ENCODE data around the gene TFAP2B.

The TFAP2B gene

DNA sequence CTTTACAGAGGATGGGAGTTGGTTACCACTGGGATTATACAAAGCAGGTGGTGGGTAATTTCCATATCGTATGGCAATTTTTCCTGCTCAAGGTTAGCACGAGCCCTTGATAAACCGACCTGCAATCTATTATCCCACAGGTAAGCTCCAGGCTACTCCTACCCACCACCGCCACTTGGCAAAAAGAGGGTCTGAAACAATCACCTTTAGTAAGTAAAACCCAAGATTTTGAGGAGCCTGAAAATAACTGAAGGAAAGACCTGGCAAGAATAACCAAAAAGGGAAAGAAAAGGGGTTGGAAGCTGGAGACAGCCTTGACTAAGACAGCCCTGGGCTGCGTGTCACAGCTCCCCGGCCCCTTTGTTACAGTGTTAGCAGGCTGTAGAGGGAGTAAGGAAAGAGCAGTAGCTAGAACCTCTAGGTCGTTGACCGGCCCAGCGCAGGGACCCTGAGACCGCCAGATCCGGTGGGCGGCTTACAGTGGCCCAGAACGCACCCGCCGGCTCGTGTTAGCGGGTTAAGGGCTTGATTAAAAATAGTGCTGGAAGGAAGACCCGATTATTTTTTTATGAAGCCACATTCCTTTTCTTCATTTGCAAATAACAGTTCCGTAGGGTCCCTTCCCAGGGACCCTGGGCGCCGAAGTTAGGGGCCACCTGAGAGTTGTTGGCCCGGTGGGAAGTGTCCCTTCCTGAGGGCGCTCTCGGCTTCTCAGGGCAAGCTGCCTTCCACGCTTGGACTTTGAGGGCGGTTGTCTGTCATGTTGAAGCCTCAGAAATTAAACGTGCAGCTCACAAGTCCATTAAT, 30.5 kb downstream of the TFAP2B start:
- no peak overlapping the region for H3K14ac ChIP-seq (ENCODE audit: low read length in 2 of 2)
- WGBS = 2% methylated on average over 20 of the region's 27 CpGs
- no peak overlapping the region for H2BK15ac ChIP-seq (ENCODE audit: low read depth, poor library complexity, severe bottlenecking)

DNA sequence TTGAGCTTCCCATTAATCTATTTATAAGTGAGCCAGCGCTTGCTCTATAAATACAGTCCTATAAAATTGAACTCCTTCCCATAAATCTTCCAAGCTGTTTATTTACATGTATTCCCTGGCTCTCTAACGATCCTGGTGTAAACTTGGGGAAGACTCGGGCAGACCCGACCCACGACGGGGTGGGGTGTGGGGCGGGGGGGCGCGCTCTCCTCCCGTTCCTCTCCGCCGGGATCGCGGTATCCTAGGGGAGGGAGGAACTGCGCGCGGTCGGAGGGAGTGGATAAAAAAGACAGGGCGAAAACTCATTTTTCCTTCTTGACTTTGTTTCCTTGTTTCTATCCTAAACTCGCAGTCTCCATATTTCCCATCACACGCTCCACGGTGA, 31.1 kb downstream of the TFAP2B start:
- H3K36me3 ChIP-seq (ENCODE audit: control insufficient read depth in 1 of 2, insufficient read depth in 2 of 2, low read depth in 1 of 2, low read length in 2 of 2) = no peaks in the 10 kb centered on the region
- WGBS = 0% methylated on average over 13 of the region's 22 CpGs

More for the DNA sequence above, 30.5 kb downstream of the TFAP2B start:
- Histone ChIP-seq H2BK120ac (ENCODE audit: low read depth, low read length) (no peak overlapping the region), H2AK5ac (ENCODE audit: low read length, severe bottlenecking) (no peak overlapping the region), H3K4me2 (ENCODE audit: low read length, poor library complexity, severe bottlenecking) (peak overlapping the region; percentile 86), H3K4me3 (ENCODE audit: insufficient read depth in 1 of 2, low read depth in 1 of 2, low read length in 2 of 2) (peak overlapping the region in 1 of 2 experiments; percentile 30), H3K18ac (ENCODE audit: low read depth in 1 of 2, low read length in 2 of 2) (no peak overlapping the region), H3K9me3 (ENCODE audit: control insufficient read depth, low read length) (peaks cover 3% of the 10 kb centered on the region), H4K8ac (ENCODE audit: low read length) (no peak overlapping the region), H3K9ac (ENCODE audit: low read length) (no peak overlapping the region), H3K36me3 (ENCODE audit: control insufficient read depth in 1 of 2, insufficient read depth in 2 of 2, low read depth in 1 of 2, low read length in 2 of 2) (no peaks in the 10 kb centered on the region), H3K27me3 (ENCODE audit: control insufficient read depth in 1 of 2, insufficient read depth in 1 of 2, low read length in 2 of 2) (peaks cover 48 to 79% of the 10 kb centered on the region in 2 experiments), H2BK12ac (ENCODE audit: low read length in 2 of 2) (no peak overlapping the region), H3K23ac (ENCODE audit: low read length in 2 of 2) (no peak overlapping the region), H2AFZ (ENCODE audit: low read depth, low read length) (no peak overlapping the region), H3K27ac (ENCODE audit: low read length, poor library complexity, severe bottlenecking) (no peak overlapping the region), H2BK5ac (ENCODE audit: low read depth, low read length, poor library complexity, severe bottlenecking) (no peak overlapping the region), H3K79me1 (replicated peaks; ENCODE audit: low read length, poor library complexity, severe bottlenecking) (no peaks in the 10 kb centered on the region), H3K4ac (ENCODE audit: low read depth in 1 of 2, low read length in 2 of 2) (no peak overlapping the region), H4K91ac (ENCODE audit: low read length) (no peak overlapping the region), H3K4me1 (ENCODE audit: control insufficient read depth, insufficient read depth, low read depth, low read length) (peaks cover 20% of the 10 kb centered on the region)
- DNase-seq = no peak

GRCh38 chr6:50850223-50851048, 31.8 kb downstream of the TFAP2B start:
- 3% methylated on average over 55 of the region's 55 CpGs for WGBS
- H3K4me2 ChIP-seq (ENCODE audit: low read length, poor library complexity, severe bottlenecking) = peak overlapping the region; percentile 86
- H2AFZ ChIP-seq (ENCODE audit: low read depth, low read length) = no peak overlapping the region
- no peak overlapping the region for H2BK12ac ChIP-seq (ENCODE audit: low read length in 2 of 2)
- no peak overlapping the region for H4K8ac ChIP-seq (ENCODE audit: low read length)
- no peak overlapping the region for H2BK5ac ChIP-seq (ENCODE audit: low read depth, low read length, poor library complexity, severe bottlenecking)
- peak overlapping the region in 1 of 2 experiments; percentile 65 for H3K4me3 ChIP-seq (ENCODE audit: insufficient read depth in 1 of 2, low read depth in 1 of 2, low read length in 2 of 2)
- H3K79me1 ChIP-seq (replicated peaks; ENCODE audit: low read length, poor library complexity, severe bottlenecking) = no peaks in the 10 kb centered on the region
- peaks cover 20% of the 10 kb centered on the region for H3K4me1 ChIP-seq (ENCODE audit: control insufficient read depth, insufficient read depth, low read depth, low read length)
- H3K9me3 ChIP-seq (ENCODE audit: control insufficient read depth, low read length) = peaks cover 3% of the 10 kb centered on the region
- no peak overlapping the region for H3K4ac ChIP-seq (ENCODE audit: low read depth in 1 of 2, low read length in 2 of 2)
- no peak overlapping the region for H3K23ac ChIP-seq (ENCODE audit: low read length in 2 of 2)
- no peak overlapping the region for H3K27ac ChIP-seq (ENCODE audit: low read length, poor library complexity, severe bottlenecking)
- peaks cover 35 to 67% of the 10 kb centered on the region in 2 experiments for H3K27me3 ChIP-seq (ENCODE audit: control insufficient read depth in 1 of 2, insufficient read depth in 1 of 2, low read length in 2 of 2)
- H3K18ac ChIP-seq (ENCODE audit: low read depth in 1 of 2, low read length in 2 of 2) = no peak overlapping the region
- no peak for DNase-seq
- H3K36me3 ChIP-seq (ENCODE audit: control insufficient read depth in 1 of 2, insufficient read depth in 2 of 2, low read depth in 1 of 2, low read length in 2 of 2) = no peaks in the 10 kb centered on the region
- no peak overlapping the region for H2BK120ac ChIP-seq (ENCODE audit: low read depth, low read length)
- H2BK15ac ChIP-seq (ENCODE audit: low read depth, poor library complexity, severe bottlenecking) = no peak overlapping the region
- H2AK5ac ChIP-seq (ENCODE audit: low read length, severe bottlenecking) = no peak overlapping the region
- H3K9ac ChIP-seq (ENCODE audit: low read length) = no peak overlapping the region
- no peak overlapping the region for H3K14ac ChIP-seq (ENCODE audit: low read length in 2 of 2)
- H4K91ac ChIP-seq (ENCODE audit: low read length) = no peak overlapping the region

More for the DNA sequence above, 31.1 kb downstream of the TFAP2B start:
- H3K4me3 ChIP-seq (ENCODE audit: insufficient read depth in 1 of 2, low read depth in 1 of 2, low read length in 2 of 2) = peak overlapping the region in 1 of 2 experiments; percentile 65
- no peaks in the 10 kb centered on the region for H3K79me1 ChIP-seq (replicated peaks; ENCODE audit: low read length, poor library complexity, severe bottlenecking)
- no peak overlapping the region for H4K91ac ChIP-seq (ENCODE audit: low read length)
- H3K27ac ChIP-seq (ENCODE audit: low read length, poor library complexity, severe bottlenecking) = no peak overlapping the region
- H3K27me3 ChIP-seq (ENCODE audit: control insufficient read depth in 1 of 2, insufficient read depth in 1 of 2, low read length in 2 of 2) = peaks cover 42 to 73% of the 10 kb centered on the region in 2 experiments
- no peak overlapping the region for H2BK15ac ChIP-seq (ENCODE audit: low read depth, poor library complexity, severe bottlenecking)
- no peak overlapping the region for H3K9ac ChIP-seq (ENCODE audit: low read length)
- H2BK5ac ChIP-seq (ENCODE audit: low read depth, low read length, poor library complexity, severe bottlenecking) = no peak overlapping the region
- H3K14ac ChIP-seq (ENCODE audit: low read length in 2 of 2) = no peak overlapping the region
- no peak overlapping the region for H2AK5ac ChIP-seq (ENCODE audit: low read length, severe bottlenecking)
- no peak overlapping the region for H2BK120ac ChIP-seq (ENCODE audit: low read depth, low read length)
- H3K4me2 ChIP-seq (ENCODE audit: low read length, poor library complexity, severe bottlenecking) = peak overlapping the region; percentile 86
- H3K18ac ChIP-seq (ENCODE audit: low read depth in 1 of 2, low read length in 2 of 2) = no peak overlapping the region
- no peak for DNase-seq
- H2BK12ac ChIP-seq (ENCODE audit: low read length in 2 of 2) = no peak overlapping the region
- H3K23ac ChIP-seq (ENCODE audit: low read length in 2 of 2) = no peak overlapping the region
- no peak overlapping the region for H2AFZ ChIP-seq (ENCODE audit: low read depth, low read length)
- peaks cover 20% of the 10 kb centered on the region for H3K4me1 ChIP-seq (ENCODE audit: control insufficient read depth, insufficient read depth, low read depth, low read length)
- H4K8ac ChIP-seq (ENCODE audit: low read length) = no peak overlapping the region
- peaks cover 3% of the 10 kb centered on the region for H3K9me3 ChIP-seq (ENCODE audit: control insufficient read depth, low read length)
- no peak overlapping the region for H3K4ac ChIP-seq (ENCODE audit: low read depth in 1 of 2, low read length in 2 of 2)
